Peyer's patch (tissue), 4 donors: Measurements from ENCODE around the gene MDM4. TPM values are rescaled to one million over a fixed set of nuclear protein-coding genes. Genes with fewer than 3 reads are reported as not detected.

Experiments
- DNase-seq, 3 donors: peaks; one replicate each; pipeline ENCODE4 v3.0.0-alpha.2; 2017 to 2019
- H3K27ac ChIP-seq, 4 donors: fragments of 200-600 bp; sonication (generic); one replicate each; pipeline ENCODE4 v1.5.1; 2016 to 2019
- H3K27me3 ChIP-seq, 2 donors: fragments of 200-600 bp; sonication (generic); one replicate each; pipeline ENCODE4 v1.5.1; 2019
- H3K36me3 ChIP-seq, 3 donors: fragments of 200-600 bp; sonication (generic); one replicate each; pipeline ENCODE4 v1.5.1; 2016 to 2019
- H3K4me1 ChIP-seq, 4 donors: fragments of 200-600 bp; sonication (generic); one replicate each; pipeline ENCODE4 v1.5.1; 2016 to 2019
- H3K4me3 ChIP-seq, 4 donors: fragments of 200-600 bp; sonication (generic); 1 replicate in 3 of 4; 2 replicates in 1 of 4; pipeline ENCODE4 v1.5.1; 2016 to 2019; ENCODE audit warnings: mild to moderate bottlenecking in 1 of 4
- H3K9me3 ChIP-seq, 4 donors: fragments of 200-600 bp; sonication (generic); one replicate each; pipeline ENCODE4 v1.5.1; 2016 to 2019; ENCODE audit warnings: mild to moderate bottlenecking in 1 of 4
- CTCF ChIP-seq, 6 experiments: fragments of 450-650 bp in 4 of 6; fragments of 200-600 bp in 2 of 6; sonication (generic) in 1 of 6; IDR thresholded peaks; one replicate each; pipeline ENCODE4 v1.5.1; 2017 to 2019; ENCODE audit warnings: antibody characterized with exemption in 6 of 6, mild to moderate bottlenecking in 3 of 6, moderate library complexity in 1 of 6
- POLR2A ChIP-seq, 2 donors: fragments of 450-650 bp; IDR thresholded peaks; one replicate each; pipeline ENCODE4 v1.5.1; 2017; ENCODE audit warnings: antibody characterized with exemption in 2 of 2, mild to moderate bottlenecking in 2 of 2, moderate library complexity in 2 of 2
- total RNA-seq, 4 donors: library from RNA; depleted of rRNA; stranded (reverse); fragments of >200 nt; gene quantifications; one replicate each; pipeline ENCODE4 v1.1.0, GENCODE V29; 2016

Gene MDM4
- total RNA-seq, 4 donors from 2014 or later = 83.0 to 227 (median 125) TPM

DNA sequence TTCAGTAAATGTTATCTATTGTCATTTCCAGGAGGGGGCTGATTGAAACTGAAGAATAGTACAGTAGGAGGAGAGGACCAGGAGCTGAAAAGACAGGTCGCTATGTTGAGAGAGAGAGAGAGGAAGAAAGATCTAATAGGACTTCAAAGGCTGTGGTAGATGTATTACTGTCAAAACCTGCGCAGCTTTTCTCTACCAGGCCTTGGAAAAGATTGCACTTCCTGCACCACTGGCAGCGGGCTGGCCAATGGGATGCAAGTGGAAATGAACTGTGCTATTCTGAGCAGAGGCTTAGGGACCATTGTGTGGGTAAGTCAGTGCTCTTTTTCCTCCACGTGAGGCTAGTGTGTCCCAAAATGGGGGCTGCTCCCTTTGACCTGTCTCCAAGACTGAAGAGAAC lies 47.1 kb downstream of the MDM4 start:
- Histone ChIP-seq H3K27me3 (no peaks in the 10 kb centered on the region), H3K9me3 (no peaks in the 10 kb centered on the region), H3K4me3 (no peak overlapping the region), H3K36me3 (peaks cover 0 to 10% (median 0%) of the 10 kb centered on the region in 3 donors), H3K27ac (no peak overlapping the region), H3K4me1 (peaks cover 0 to 7% (median 2%) of the 10 kb centered on the region in 4 donors)
- TF ChIP-seq POLR2A (IDR thresholded peaks at IDR 0.05) (no peak), CTCF (IDR thresholded peaks at IDR 0.05) (no peak)
- no peak for DNase-seq

- DNase-seq = no peak
- Histone ChIP-seq H3K9me3 (no peaks in the 10 kb centered on the region), H3K36me3 (peaks cover 0 to 10% (median 0%) of the 10 kb centered on the region in 3 donors), H3K27me3 (no peaks in the 10 kb centered on the region), H3K4me3 (no peak overlapping the region), H3K27ac (no peak overlapping the region), H3K4me1 (peaks cover 0 to 7% (median 2%) of the 10 kb centered on the region in 4 donors)
- TF ChIP-seq POLR2A (IDR thresholded peaks at IDR 0.05) (no peak), CTCF (IDR thresholded peaks at IDR 0.05) (no peak)
These were observed 47.6 kb downstream of the MDM4 start for GRCh38 chr1:204563780-204564179.

DNA sequence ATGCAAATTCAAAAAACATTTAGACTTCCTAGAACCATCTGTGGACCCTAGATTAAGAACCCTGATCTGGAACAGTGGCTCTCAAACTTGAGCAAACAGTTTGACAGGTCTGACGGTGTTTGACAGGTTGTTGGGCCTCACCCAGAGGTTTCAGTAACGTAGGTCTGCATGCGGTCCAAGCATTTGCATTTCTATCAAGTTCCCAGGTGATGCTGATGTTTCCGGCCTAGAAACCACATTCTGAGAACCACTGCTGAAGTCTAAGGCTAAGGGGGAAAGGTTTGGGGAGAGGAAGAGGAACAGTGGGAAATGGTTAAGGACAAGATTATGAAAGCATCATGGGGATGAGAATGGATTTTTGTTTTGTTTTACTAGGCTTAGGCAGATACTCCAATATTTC lies 48.6 kb downstream of the MDM4 start:
- peaks cover 0 to 7% (median 2%) of the 10 kb centered on the region in 4 donors for H3K4me1 ChIP-seq
- no peaks in the 10 kb centered on the region for H3K9me3 ChIP-seq
- DNase-seq = peak in 2 of 3 donors; percentile 73 to 80
- peak overlapping the region in 1 of 4 donors; percentile 14 for H3K27ac ChIP-seq
- no peak overlapping the region for H3K4me3 ChIP-seq
- no peak for TF ChIP-seq POLR2A (IDR thresholded peaks at IDR 0.05)
- no peak for TF ChIP-seq CTCF (IDR thresholded peaks at IDR 0.05)
- H3K27me3 ChIP-seq = no peaks in the 10 kb centered on the region
- H3K36me3 ChIP-seq = peaks cover 0 to 10% (median 0%) of the 10 kb centered on the region in 3 donors

DNA sequence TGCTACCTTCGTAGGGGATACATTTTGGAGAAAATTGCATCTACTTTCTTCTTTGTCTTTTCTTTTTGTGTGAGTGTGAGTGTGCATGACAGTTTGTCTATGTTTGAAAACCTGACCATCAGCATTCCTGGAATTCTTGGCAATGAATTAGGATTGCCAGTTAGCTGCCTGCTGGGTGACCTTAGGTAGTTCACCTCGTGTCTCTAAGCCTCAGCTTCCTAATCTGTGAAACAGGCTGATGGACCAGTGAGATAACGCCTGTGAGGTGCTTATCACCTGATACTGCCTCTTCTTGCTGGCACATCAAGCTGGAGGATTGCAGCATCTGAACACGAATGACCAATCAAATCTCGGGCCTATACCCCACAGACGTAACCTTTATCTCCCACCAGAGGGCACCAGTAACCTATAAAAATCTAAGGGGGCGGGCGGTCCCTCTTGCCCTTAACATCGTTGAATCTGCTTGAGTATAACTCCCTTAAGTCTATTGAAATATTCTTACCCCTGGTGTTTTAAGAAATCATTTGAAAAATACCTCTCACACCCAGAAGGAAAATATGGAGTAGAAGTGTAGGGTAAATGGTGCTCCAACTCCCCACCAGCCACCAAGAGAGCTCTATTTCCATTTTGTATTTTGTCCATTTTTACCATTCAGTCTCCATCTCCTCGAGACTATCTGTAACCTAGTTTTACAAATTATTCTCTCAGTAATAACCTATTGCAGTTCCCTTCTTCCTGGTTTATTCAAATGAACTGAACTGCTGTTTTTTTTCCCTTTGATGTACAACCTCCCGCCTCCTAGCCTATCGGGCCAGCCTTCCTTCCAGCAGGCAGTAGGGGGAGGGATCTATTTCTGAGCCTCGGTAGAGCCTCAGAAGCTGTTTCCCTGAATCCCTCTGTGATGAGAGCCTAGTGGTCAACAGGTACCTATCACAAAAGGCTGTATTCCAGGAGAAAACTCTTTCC lies 49.7 kb downstream of the MDM4 start:
- H3K4me1 ChIP-seq = peaks cover 0 to 7% (median 2%) of the 10 kb centered on the region in 4 donors
- no peaks in the 10 kb centered on the region for H3K9me3 ChIP-seq
- DNase-seq = peak in 2 of 3 donors; percentile 56 to 67
- peaks cover 0 to 14% (median 0%) of the 10 kb centered on the region in 3 donors for H3K36me3 ChIP-seq
- H3K27ac ChIP-seq = peak overlapping the region in 1 of 4 donors; percentile 14
- no peak overlapping the region for H3K4me3 ChIP-seq
- TF ChIP-seq CTCF (IDR thresholded peaks at IDR 0.05) (peak; percentile 58 to 73 (median 64)), POLR2A (IDR thresholded peaks at IDR 0.05) (no peak)
- H3K27me3 ChIP-seq = no peaks in the 10 kb centered on the region

- H3K27me3 ChIP-seq = no peaks in the 10 kb centered on the region
- no peak overlapping the region for H3K4me3 ChIP-seq
- H3K36me3 ChIP-seq = peaks cover 0 to 14% (median 0%) of the 10 kb centered on the region in 3 donors
- H3K9me3 ChIP-seq = no peaks in the 10 kb centered on the region
- DNase-seq = no peak
- no peak overlapping the region for H3K27ac ChIP-seq
- TF ChIP-seq CTCF (IDR thresholded peaks at IDR 0.05) = no peak
- peaks cover 0 to 7% (median 2%) of the 10 kb centered on the region in 4 donors for H3K4me1 ChIP-seq
These were observed 50.4 kb downstream of the MDM4 start for GRCh38 chr1:204566583-204566955.
